Suppressor macrophage treated with lipopolysaccharide for 1 hour (primary cell): ENCODE data around the gene CBX5.
"Not testable (repeated sequence)": the region's sequence is repeated elsewhere in the genome, so short reads cannot be mapped to it uniquely, and the experiment has no call there.

Experiments
- DNase-seq, 3 donors: peaks; one replicate each; pipeline ENCODE4 v3.0.0-alpha.2; 2020 to 2022

CBX5 gene

DNA sequence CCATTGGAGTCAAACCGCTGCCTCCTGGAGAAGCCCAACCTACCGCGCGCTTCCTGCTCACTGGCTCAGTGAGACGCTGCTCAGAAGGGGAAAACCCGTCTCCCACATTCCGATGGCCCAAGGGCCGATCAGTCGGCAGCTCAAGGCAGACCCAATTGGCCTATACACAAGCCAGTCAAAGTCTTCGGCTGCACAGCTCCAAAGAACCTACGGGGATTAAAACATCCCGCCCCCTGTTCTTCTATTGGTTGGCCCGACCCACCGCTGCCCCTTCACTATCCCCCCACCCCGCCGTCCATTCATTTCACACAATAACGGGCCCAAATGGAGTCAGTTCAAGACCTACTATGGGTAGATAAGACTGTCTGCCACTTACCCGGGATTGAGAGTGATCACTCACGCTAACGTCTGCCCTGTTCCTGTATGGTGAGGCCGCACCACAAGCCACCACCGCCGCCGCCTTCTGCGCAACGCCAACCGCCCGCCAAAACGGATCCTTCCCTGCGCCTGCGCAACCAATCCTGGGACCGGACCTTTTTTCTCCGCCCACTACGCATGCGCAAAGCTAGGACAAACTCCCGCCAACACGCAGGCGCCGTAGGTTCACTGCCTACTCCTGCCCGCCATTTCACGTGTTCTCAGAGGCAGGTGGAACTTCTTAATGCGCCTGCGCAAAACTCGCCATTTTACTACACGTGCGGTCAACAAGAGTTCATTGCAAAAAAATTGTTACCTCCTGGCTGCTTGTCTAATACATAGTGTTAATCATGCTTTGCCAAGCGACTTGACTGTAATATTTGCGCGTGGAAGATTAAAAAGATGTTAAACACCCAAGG is at the start of gene CBX5:
Gene CBX5, minus strand, starts transcription at position 491 of the 836 bp plus-strand sequence. CDS start 22,472 bp downstream, outside the sequence.
- DNase-seq: peak; percentile 99 to 100 (median 100)

DNA sequence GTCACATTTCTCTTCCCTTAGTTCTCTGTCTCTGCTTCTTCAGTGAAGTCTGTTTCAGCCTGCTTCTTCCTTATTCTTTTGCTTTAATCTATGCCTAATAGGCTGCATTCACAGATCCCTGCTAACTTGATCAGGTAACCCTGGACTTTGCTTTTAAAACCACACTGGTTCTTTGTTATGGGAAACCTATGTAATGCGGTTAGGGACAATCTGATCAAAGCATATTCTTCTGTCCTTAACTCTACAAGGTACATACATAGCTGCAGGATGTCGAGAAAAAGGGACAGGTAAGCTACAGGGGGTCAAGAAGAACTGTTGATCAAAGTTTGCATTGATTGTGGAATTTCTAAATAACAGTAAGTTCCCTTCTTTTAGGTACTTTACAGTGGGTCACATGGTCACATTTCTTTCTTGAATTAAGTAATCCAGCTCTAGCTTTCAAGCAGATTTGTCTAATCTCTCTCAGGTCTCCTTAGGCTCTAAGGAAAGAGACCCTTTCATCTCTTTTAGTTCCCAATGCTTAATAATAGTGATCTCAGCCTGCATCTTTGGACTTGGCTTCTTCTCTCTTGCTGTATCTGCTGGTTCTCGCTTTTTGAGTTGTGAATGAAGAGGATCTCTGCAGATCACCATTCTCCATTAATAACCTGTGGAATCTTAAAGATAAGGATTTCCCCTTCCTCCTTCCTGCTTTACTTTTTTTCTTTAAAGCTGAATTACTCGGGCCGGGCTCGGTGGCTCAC is 48.8 kb upstream of the CBX5 start:
- DNase-seq: peak in 2 of 3 donors; percentile 52 to 56

- not testable (repeated sequence) for DNase-seq
Observed at GRCh38 chr12:54325442-54326109, 45.7 kb upstream of the CBX5 start.

- DNase-seq: peak; percentile 96 to 99 (median 99)
Observed at GRCh38 chr12:54324617-54325441, 44.9 kb upstream of the CBX5 start, which contains the start of gene COPZ1. COPZ1 (plus strand) TSS chr12:54325131; CDS start chr12:54325164, 33 bp downstream.

DNA sequence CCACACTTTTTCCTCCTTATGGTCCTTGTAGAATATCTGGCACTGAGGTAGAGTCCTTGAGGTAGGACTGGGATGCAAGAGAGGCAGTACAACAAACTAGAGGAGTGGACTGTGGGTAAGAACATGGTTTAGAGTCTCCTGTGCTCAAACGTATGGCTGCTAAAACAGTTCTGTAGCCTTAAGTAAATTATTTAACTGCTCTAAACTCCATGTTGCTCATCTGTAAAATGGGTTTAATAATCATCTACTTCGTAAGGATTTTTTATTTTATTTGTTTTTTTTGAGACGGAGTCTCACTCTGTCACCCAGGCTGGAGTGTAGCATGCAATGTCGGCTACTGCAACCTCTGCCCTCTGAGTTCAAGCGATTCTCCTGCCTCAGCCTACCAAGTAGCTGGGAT is 41.4 kb upstream of the CBX5 start:
- no peak for DNase-seq

DNA sequence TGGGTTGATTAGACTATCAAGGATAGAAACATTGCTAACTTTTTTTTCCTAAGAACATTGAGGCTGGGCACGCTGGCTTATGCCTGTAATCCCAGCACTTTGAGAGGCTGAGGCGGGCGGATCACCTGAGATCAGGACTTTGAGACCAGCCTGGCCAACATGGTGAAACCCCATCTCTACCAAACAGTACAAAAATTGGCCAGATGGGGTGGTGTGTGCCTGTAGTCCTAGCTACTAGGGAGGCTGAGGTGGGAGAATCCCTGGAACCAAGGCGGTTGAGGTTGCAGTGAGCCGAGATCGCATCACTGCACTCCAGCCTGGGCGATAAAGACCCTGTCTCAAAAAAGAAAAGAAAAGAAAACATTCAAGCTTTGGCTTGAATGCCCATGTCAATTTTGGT is 32.4 kb upstream of the CBX5 start:
- DNase-seq: not testable (repeated sequence)

DNA sequence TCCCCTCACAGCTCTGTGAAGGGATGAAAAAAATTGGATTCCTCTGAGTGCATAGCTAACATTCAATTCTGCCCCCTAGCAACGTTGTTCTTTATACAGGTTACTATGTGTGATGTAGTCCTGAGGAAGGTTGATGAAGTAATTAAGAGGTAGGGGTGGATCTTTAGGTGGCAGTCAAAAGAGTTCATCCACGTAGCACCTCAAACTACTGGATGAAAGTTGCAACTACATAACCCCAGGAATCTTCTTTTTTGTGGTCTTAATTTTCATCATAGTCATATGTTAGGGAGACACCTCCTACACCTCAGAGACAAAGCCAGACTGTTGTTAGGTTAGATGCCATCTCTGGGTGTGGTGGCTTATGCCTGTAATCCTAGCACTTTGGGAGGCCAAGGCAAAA is 31.1 kb upstream of the CBX5 start:
- DNase-seq: no peak

DNA sequence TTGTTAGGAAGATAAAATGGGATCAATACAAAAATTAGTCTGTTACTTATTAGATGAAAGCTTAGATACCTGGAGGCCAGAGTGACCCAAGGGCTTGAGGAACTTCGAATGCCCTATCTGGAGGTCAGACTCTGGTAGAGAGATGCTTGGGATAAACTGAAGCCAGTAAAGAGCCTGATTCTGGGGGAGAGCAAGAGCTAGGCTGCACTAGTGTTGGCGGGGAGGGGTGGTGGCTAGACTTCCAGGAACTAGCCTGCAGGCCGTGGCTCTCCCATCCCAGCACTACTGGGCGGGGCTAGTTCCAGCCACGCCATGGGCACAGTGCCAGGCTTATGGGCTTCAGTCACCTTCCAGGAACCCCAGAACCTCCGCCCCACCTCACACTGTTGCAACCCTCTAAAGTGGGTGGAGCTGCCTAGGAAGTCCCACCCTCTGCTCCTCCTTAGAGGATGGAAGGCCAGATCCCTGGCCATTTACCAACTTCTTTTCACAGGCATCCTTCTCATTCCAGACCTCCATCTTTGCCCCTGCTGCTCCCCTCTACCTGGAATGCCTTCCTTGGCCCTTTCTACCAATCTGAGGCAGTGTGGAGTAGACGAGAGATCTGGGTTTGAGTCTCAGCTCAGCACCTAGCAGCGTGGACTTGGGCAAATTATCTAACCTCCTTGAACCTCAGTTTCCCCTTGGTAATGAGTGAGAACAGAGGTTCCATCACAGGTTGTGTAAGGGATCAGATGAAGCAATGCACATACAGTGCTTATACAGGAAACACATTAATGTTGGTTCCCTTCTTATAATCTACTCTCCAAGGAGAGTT is 27.2 kb upstream of the CBX5 start:
- DNase-seq: peak; percentile 68 to 78 (median 78)

GRCh38 chr12:54304187-54304810 is 24.4 kb upstream of the CBX5 start:
- peak; percentile 64 to 76 (median 73) for DNase-seq

- no peak for DNase-seq
Observed at GRCh38 chr12:54303640-54304039, 23.7 kb upstream of the CBX5 start.

DNA sequence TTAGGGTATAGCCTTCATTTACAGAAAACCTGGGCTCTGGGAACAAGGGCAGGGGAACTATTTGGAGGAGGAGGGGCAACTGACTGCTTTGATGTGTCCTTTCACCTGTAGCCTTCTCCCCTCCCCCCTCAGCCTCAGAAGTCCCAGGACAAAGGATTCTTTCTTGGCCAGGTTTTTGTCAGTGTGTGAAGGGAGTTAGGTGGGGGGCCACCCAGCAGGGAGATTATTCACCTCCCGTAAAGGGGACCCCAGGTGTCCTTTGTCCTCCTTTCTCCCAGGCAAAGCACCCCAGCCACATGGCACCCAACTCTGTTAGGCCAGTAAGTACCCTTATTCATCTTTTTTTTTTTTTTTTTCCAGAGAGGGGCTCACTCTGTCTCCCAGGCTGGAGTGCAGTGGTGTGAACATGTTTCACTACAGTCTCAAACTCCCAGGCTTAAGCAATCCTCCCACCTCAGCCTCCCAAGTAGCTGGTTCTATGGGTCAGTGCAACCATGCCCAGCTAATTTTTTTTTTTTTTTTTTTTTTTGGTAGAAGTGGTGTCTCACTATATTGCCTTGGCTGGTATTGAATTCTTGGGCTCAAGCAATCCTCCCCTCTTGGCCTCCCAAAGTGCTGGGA is 21.6 kb upstream of the CBX5 start:
- DNase-seq: peak; percentile 56 to 67 (median 58)

DNA sequence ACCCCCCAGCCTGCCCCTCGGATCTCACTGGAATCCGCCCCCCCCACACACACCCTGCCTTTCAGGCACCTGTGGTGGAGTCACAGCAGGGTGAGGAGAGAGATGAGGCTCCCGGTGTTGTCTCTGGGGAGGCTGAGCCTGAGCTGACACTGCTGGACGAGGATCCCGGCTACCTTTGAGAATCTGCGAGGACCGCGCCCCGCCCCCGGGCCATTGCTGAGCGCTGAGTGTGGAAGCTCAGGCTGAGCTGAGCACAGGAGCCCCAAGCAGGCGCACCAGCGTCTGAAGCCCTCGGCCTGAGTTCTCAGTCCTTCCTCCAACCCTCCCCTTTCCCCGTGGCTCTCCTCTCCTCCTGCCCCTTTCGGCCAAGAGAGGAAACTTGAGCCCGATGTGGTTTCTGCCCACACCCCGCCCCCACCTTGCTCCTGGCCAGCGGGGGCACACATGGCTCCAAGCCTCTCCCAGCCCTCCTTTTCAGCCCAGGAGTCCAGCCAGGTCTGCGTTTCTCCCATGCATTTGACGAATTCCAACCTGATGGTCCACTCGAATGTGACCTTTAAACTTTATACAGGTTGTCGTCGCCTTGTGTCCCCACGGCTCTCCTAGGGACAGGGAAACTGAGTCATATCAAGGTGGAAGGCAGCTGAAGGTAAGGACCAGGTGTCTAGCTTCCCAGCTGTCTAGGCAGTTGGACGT is 21.0 kb upstream of the CBX5 start, which contains the start of gene NFE2:
Gene NFE2, minus strand, starts transcription at position 284 of the 696 bp plus-strand sequence. CDS start 5,767 bp downstream, outside the sequence.
- peak; percentile 59 to 75 (median 65) for DNase-seq

- no peak for DNase-seq
Observed at GRCh38 chr12:54300225-54300731, 20.4 kb upstream of the CBX5 start.

DNA sequence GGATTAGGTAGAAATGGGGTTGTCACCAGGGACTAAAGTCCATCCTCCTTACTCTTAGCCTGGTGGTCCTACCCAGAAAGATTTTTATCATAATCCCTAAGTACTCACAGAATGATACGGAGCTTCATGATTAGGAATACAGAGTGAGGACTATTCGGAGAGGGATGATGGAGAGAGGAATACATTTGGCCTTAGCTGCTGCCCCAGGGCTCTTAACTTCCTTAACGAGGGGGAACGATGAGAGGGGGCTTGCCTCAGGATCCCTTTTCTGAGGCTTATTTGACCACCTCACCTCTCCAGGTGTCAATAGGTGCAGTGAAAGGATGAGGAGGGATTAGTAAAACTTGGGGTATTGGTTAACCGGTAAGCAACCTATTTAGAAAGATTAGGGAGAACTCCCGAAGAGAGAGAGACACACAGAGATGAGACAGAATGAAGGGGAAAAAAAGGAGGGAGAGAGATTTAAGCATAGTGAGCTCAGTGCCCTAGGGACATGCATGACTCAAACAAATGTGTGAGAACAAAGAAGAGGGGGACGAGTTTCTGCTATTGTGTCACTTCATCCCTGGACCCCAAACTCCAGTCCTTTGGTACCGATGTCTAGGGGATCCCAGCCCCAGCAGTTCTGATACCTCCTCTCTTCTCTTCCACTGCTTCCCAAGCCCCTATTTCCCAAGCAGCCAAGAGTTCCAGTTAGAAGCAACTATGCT is 19.7 kb upstream of the CBX5 start:
- no peak for DNase-seq

GRCh38 chr12:54298904-54299303 is 19.0 kb upstream of the CBX5 start:
- DNase-seq: no peak

GRCh38 chr12:54296393-54297099 is 16.6 kb upstream of the CBX5 start:
- DNase-seq: no peak

- no peak for DNase-seq
Observed at GRCh38 chr12:54294953-54295566, 15.1 kb upstream of the CBX5 start.
